ENCODE results near the gene FOXP1. TPM values are rescaled to one million over a fixed set of nuclear protein-coding genes. Genes with fewer than 3 reads are reported as not detected.

Gene FOXP1
- total and polyA plus RNA-seq, 3 donors from 2014 or later, result 37.8 to 105 (median 75.9) TPM

- Histone ChIP-seq H3K4me1 (no peaks in the 10 kb centered on the region), H3K4me3 (no peak overlapping the region), H3K36me3 (ENCODE audit: low read depth, missing control alignments) (no peaks in the 10 kb centered on the region), H3K27ac (no peak overlapping the region), H3K27me3 (no peaks in the 10 kb centered on the region), H3K9me3 (no peaks in the 10 kb centered on the region)
- TF ChIP-seq POLR2A (IDR thresholded peaks at IDR 0.05) (no peak), CTCF (IDR thresholded peaks at IDR 0.05) (no peak)
- no peak for DNase-seq
- 66 to 74% methylated on average over 7 of the region's 7 CpGs for WGBS, 2 donors
- intact Hi-C loops (cut with DNase I; ENCODE audit: low total_unique reads), result no loop called here
Observed at GRCh38 chr3:71225002-71225684, 358.4 kb downstream of the FOXP1 start.

- TF ChIP-seq CTCF (IDR thresholded peaks at IDR 0.05) (no peak), POLR2A (IDR thresholded peaks at IDR 0.05) (no peak)
- H3K4me3 ChIP-seq, result no peak overlapping the region
- H3K9me3 ChIP-seq, result no peaks in the 10 kb centered on the region
- no peaks in the 10 kb centered on the region for H3K36me3 ChIP-seq (ENCODE audit: low read depth, missing control alignments)
- WGBS, 2 donors, result 91 to 96% methylated on average over 7 of the region's 7 CpGs
- no peak for DNase-seq
- H3K27me3 ChIP-seq, result no peaks in the 10 kb centered on the region
- no peak overlapping the region for H3K27ac ChIP-seq
- no peaks in the 10 kb centered on the region for H3K4me1 ChIP-seq
- intact Hi-C loops (cut with DNase I; ENCODE audit: low total_unique reads), result no loop called here
Observed at GRCh38 chr3:71219744-71220638, 363.5 kb downstream of the FOXP1 start.

- intact Hi-C loops (cut with DNase I; ENCODE audit: low total_unique reads), result no loop called here
- no peak overlapping the region for H3K27ac ChIP-seq
- no peak overlapping the region for H3K4me3 ChIP-seq
- TF ChIP-seq POLR2A (IDR thresholded peaks at IDR 0.05), result no peak
- no peak for TF ChIP-seq CTCF (IDR thresholded peaks at IDR 0.05)
- H3K27me3 ChIP-seq, result no peaks in the 10 kb centered on the region
- WGBS, 2 donors, result 88 to 91% methylated on average over 5 of the region's 5 CpGs
- H3K9me3 ChIP-seq, result no peaks in the 10 kb centered on the region
- H3K4me1 ChIP-seq, result no peaks in the 10 kb centered on the region
- no peaks in the 10 kb centered on the region for H3K36me3 ChIP-seq (ENCODE audit: low read depth, missing control alignments)
- DNase-seq, result no peak
Observed at GRCh38 chr3:71218508-71218907, 365.0 kb downstream of the FOXP1 start.

GRCh38 chr3:71217640-71218222, 365.8 kb downstream of the FOXP1 start:
- no peaks in the 10 kb centered on the region for H3K4me1 ChIP-seq
- H3K36me3 ChIP-seq (ENCODE audit: low read depth, missing control alignments), result no peaks in the 10 kb centered on the region
- no peak for TF ChIP-seq POLR2A (IDR thresholded peaks at IDR 0.05)
- no peak for TF ChIP-seq CTCF (IDR thresholded peaks at IDR 0.05)
- intact Hi-C loops (cut with DNase I; ENCODE audit: low total_unique reads), result no loop called here
- DNase-seq, result no peak
- H3K27me3 ChIP-seq, result no peaks in the 10 kb centered on the region
- H3K27ac ChIP-seq, result no peak overlapping the region
- H3K9me3 ChIP-seq, result no peaks in the 10 kb centered on the region
- no peak overlapping the region for H3K4me3 ChIP-seq
- 86 to 96% methylated on average over 8 of the region's 8 CpGs for WGBS, 2 donors
